BLaER1 (cell line): ENCODE measurements around the gene ELF2.
A peak's percentile ranks its signal among the peaks of the same experiment; 100 is the strongest.
"Not testable (repeated sequence)": the region's sequence is repeated elsewhere in the genome, so short reads cannot be mapped to it uniquely, and the experiment has no call there.

Experiments used
- H3K27ac ChIP-seq: shearing (Covaris generic); formaldehyde crosslinking; 2 replicates; pipeline ENCODE4 v1.8.1; 2022
- H3K27me3 ChIP-seq: shearing (Covaris generic); formaldehyde crosslinking; 2 replicates; pipeline ENCODE4 v1.8.1; 2022
- H3K36me3 ChIP-seq: shearing (Covaris generic); formaldehyde crosslinking; 2 replicates; pipeline ENCODE4 v1.8.1; 2022
- H3K4me1 ChIP-seq: shearing (Covaris generic); formaldehyde crosslinking; 2 replicates; pipeline ENCODE4 v1.8.1; 2022
- H3K4me2 ChIP-seq: shearing (Covaris generic); formaldehyde crosslinking; 2 replicates; pipeline ENCODE4 v1.8.1; 2022
- H3K4me3 ChIP-seq: shearing (Covaris generic); formaldehyde crosslinking; 2 replicates; pipeline ENCODE4 v1.8.1; 2022
- H3K9ac ChIP-seq: shearing (Covaris generic); formaldehyde crosslinking; 2 replicates; pipeline ENCODE4 v1.8.1; 2022
- H3K9me3 ChIP-seq: shearing (Covaris generic); formaldehyde crosslinking; 2 replicates; pipeline ENCODE4 v1.8.1; 2022
- H4K20me1 ChIP-seq: shearing (Covaris generic); formaldehyde crosslinking; 2 replicates; pipeline ENCODE4 v1.8.1; 2022
- Cebpa-rat ChIP-seq: shearing (Covaris generic); IDR thresholded peaks from 2 replicates; pipeline ENCODE4 v1.8.1; 2022

ELF2 gene

DNA sequence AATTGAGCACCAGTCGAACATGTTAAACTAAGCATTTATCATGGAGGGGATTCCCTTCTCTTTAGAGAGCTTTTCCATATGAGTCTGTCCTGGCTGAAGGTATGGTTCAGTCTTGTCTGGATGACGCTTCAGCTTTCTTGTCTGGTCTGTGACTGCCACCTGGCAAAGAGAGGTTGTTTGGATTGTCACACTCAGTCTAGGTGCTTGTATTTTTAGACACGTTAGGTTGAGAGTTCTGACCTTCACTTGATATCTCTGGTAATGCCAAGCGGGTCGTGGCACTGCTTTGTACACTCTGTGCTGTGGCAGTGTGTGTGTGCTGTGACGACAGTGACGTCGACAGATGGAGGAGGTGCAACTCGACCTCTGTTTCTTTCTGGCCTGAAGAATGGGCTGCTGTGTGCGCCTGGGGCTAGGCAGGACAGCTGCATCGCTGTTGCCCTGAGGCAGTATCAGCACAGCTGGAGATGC is 148.8 kb downstream of the ELF2 start:
- no peak for TF ChIP-seq Cebpa-rat
- peaks cover 44% of the 10 kb centered on the region for H3K4me1 ChIP-seq
- no peak overlapping the region for H3K4me3 ChIP-seq
- peaks cover 45% of the 10 kb centered on the region for H3K36me3 ChIP-seq
- no peaks in the 10 kb centered on the region for H3K9me3 ChIP-seq
- H3K27ac ChIP-seq, result no peak overlapping the region
- H4K20me1 ChIP-seq, result peaks cover 99% of the 10 kb centered on the region
- H3K4me2 ChIP-seq, result no peak overlapping the region
- peak overlapping the region; percentile 18; the same call in 1 of the 2 replicates for H3K9ac ChIP-seq
- H3K27me3 ChIP-seq, result no peaks in the 10 kb centered on the region

- Histone ChIP-seq H3K4me3 (no peak overlapping the region), H3K9me3 (no peaks in the 10 kb centered on the region), H3K4me1 (peaks cover 41% of the 10 kb centered on the region), H3K27me3 (no peaks in the 10 kb centered on the region), H4K20me1 (peaks cover 99% of the 10 kb centered on the region), H3K27ac (no peak overlapping the region), H3K4me2 (no peak overlapping the region), H3K36me3 (peaks cover 46% of the 10 kb centered on the region), H3K9ac (peak overlapping the region; percentile 18; the same call in 1 of the 2 replicates)
- no peak for TF ChIP-seq Cebpa-rat
Measured at GRCh38 chr4:139027776-139028175, 149.2 kb downstream of the ELF2 start.

GRCh38 chr4:139025841-139026240 is 151.2 kb downstream of the ELF2 start:
- H3K4me2 ChIP-seq, result no peak overlapping the region
- no peak overlapping the region for H3K9ac ChIP-seq
- no peak for TF ChIP-seq Cebpa-rat
- H4K20me1 ChIP-seq, result peaks cover 99% of the 10 kb centered on the region
- no peak overlapping the region for H3K27ac ChIP-seq
- no peaks in the 10 kb centered on the region for H3K27me3 ChIP-seq
- no peak overlapping the region for H3K4me3 ChIP-seq
- peaks cover 31% of the 10 kb centered on the region for H3K4me1 ChIP-seq
- peaks cover 63% of the 10 kb centered on the region for H3K36me3 ChIP-seq
- no peaks in the 10 kb centered on the region for H3K9me3 ChIP-seq

DNA sequence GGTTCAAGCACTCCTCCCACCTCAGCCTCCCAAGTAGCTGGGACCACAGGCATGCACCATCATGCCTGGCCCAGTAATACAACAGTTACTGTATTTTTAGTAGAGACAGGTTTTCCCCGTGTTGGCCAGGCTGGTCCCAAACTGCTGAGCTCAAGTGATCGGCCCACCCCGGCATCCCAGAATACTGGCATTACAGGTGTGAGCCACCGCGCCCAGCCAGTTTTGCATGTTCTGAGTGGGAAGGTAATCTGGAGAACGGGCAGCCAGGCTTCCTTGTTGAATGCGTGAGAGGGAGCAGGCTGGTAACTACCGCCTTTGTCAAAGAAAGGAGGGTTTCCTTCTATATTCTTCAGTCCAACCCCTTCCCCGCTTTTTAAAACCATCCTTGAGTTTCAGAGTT is 152.3 kb downstream of the ELF2 start:
- H3K4me1 ChIP-seq, result peaks cover 33% of the 10 kb centered on the region
- H4K20me1 ChIP-seq, result peaks cover 99% of the 10 kb centered on the region
- no peaks in the 10 kb centered on the region for H3K9me3 ChIP-seq
- H3K4me3 ChIP-seq, result no peak overlapping the region
- peaks cover 71% of the 10 kb centered on the region for H3K36me3 ChIP-seq
- no peak for TF ChIP-seq Cebpa-rat
- H3K4me2 ChIP-seq, result no peak overlapping the region
- no peak overlapping the region for H3K27ac ChIP-seq
- H3K27me3 ChIP-seq, result no peaks in the 10 kb centered on the region
- H3K9ac ChIP-seq, result no peak overlapping the region

DNA sequence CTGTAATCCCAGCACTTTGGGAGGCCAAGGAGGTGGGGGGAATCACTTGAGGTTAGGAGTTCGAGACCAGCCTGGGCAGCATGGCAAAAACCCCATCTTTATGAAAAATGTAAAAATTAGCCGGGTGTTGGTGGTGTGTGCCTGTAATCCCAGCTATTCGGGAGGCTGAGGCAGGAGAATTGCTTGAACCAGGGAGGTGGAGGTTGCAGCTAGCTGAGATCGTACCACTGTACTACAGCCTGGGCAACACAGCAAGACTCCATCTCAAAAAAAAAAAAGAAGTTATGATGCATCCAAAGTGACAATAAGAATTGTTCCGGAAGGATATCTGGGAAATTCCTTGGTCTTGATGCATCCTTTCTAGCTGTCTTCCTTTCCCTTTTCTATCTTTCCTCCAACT is 154.2 kb downstream of the ELF2 start:
- H3K9ac ChIP-seq, result no peak overlapping the region
- peaks cover 99% of the 10 kb centered on the region for H4K20me1 ChIP-seq
- H3K36me3 ChIP-seq, result peaks cover 60% of the 10 kb centered on the region
- H3K4me2 ChIP-seq, result no peak overlapping the region
- no peak overlapping the region for H3K27ac ChIP-seq
- H3K4me1 ChIP-seq, result peaks cover 44% of the 10 kb centered on the region
- H3K4me3 ChIP-seq, result no peak overlapping the region
- no peaks in the 10 kb centered on the region for H3K9me3 ChIP-seq
- no peaks in the 10 kb centered on the region for H3K27me3 ChIP-seq
- TF ChIP-seq Cebpa-rat, result no peak

DNA sequence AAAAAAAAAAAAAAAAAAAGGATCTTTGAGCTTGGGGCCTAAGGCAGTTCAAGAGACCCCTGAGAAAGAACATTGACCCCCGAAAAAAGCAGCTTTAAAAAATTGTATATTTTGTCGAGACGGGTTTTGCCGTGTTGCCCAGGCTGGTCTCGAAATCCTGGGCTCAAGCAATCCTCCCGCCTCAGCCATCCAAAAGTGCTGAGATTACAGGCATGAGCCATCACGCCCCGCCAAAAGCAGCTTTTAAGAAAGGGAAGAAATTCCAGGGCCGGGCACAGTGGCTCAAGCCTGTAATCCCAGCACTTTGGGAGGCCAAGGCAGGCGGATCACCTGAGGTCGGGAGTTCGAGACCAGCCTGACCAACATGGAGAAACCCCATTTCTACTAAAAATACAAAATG is 155.9 kb downstream of the ELF2 start:
- not testable (repeated sequence) for H3K4me2 ChIP-seq, H3K4me3 ChIP-seq, H3K27ac ChIP-seq, H3K9ac ChIP-seq, H3K9me3 ChIP-seq, H3K27me3 ChIP-seq
- Histone ChIP-seq H4K20me1 (peaks cover 93% of the 10 kb centered on the region), H3K4me1 (peaks cover 51% of the 10 kb centered on the region), H3K36me3 (peaks cover 58% of the 10 kb centered on the region)

GRCh38 chr4:139020384-139020783 is 156.6 kb downstream of the ELF2 start:
- no peaks in the 10 kb centered on the region for H3K9me3 ChIP-seq
- H3K4me2 ChIP-seq, result no peak overlapping the region
- no peaks in the 10 kb centered on the region for H3K27me3 ChIP-seq
- TF ChIP-seq Cebpa-rat, result no peak
- H3K27ac ChIP-seq, result no peak overlapping the region
- no peak overlapping the region for H3K4me3 ChIP-seq
- H4K20me1 ChIP-seq, result peaks cover 89% of the 10 kb centered on the region
- no peak overlapping the region for H3K9ac ChIP-seq
- H3K36me3 ChIP-seq, result peaks cover 58% of the 10 kb centered on the region
- H3K4me1 ChIP-seq, result peaks cover 47% of the 10 kb centered on the region

DNA sequence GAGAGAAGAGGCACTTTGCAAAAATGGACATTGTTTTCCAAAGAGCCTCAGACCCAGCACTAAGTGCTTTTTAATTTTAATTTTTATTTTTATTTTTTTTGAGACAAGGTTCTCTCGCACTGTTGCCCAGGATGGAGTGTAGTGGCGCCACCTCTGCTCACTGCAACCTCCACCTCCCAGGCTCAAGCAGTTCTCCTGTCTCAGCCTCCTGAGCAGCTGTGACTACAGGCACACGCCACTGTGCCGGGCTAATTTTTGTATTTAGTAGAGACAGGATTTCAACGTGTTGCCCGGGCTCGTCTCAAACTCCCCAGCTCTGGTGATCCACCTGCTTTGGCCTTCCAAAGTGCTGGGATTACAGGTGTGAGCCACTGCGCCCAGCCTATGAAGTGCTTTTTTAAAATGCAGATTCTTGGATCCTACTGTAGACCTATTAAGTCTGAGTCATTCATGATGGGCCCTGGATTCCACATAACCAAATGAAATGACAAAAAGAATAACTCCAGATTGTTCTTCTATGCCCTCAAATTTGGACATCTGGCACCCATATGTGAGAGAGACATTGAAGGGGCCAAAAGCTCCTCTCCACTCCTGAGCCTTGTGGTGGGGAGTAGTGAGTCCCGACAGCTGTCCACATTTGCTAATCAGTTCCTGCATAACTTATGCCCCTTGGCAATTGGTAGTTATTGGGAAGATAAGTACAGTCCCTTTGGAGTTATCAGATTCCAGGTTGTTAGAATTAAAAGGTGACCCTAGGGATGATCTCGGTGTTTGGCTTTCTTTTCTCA is 157.9 kb downstream of the ELF2 start:
- no peak for TF ChIP-seq Cebpa-rat

DNA sequence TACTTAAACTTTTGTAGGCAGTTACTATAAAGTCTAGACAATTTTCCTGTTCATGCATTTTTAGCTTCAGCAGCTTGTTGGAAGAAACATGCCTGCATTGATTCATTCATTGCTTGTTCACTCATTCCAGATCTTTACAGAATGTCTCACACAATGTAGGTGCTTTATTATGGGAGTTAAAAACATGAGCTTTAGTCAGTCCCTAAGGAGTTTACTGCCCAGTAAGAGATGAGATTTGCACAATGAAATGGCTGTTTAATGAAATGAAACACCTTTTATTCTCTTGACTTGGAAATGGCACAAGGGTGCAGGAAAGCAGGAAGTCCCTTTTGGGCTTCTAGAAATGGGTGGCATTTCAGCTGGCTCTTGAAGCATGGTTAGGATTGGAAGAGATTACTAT is 158.5 kb downstream of the ELF2 start:
- peaks cover 45% of the 10 kb centered on the region for H3K36me3 ChIP-seq
- no peak overlapping the region for H3K27ac ChIP-seq
- peak overlapping the region; percentile 79 for H3K4me2 ChIP-seq
- peaks cover 71% of the 10 kb centered on the region for H4K20me1 ChIP-seq
- TF ChIP-seq Cebpa-rat, result no peak
- peaks cover 54% of the 10 kb centered on the region for H3K4me1 ChIP-seq
- no peak overlapping the region for H3K9ac ChIP-seq
- H3K4me3 ChIP-seq, result no peak overlapping the region
- H3K9me3 ChIP-seq, result no peaks in the 10 kb centered on the region
- H3K27me3 ChIP-seq, result no peaks in the 10 kb centered on the region

More for the DNA sequence above, 157.9 kb downstream of the ELF2 start:
- peak overlapping the region; percentile 79 for H3K4me2 ChIP-seq
- no peak overlapping the region for H3K4me3 ChIP-seq
- no peaks in the 10 kb centered on the region for H3K9me3 ChIP-seq
- no peaks in the 10 kb centered on the region for H3K27me3 ChIP-seq
- no peak overlapping the region for H3K9ac ChIP-seq
- no peak overlapping the region for H3K27ac ChIP-seq
- peaks cover 52% of the 10 kb centered on the region for H3K4me1 ChIP-seq
- H3K36me3 ChIP-seq, result peaks cover 50% of the 10 kb centered on the region
- peaks cover 77% of the 10 kb centered on the region for H4K20me1 ChIP-seq

GRCh38 chr4:139017861-139018260 is 159.2 kb downstream of the ELF2 start:
- TF ChIP-seq Cebpa-rat, result no peak
- no peak overlapping the region for H3K9ac ChIP-seq
- no peaks in the 10 kb centered on the region for H3K9me3 ChIP-seq
- peaks cover 54% of the 10 kb centered on the region for H3K4me1 ChIP-seq
- no peak overlapping the region for H3K27ac ChIP-seq
- H4K20me1 ChIP-seq, result peaks cover 64% of the 10 kb centered on the region
- H3K4me3 ChIP-seq, result no peak overlapping the region
- H3K36me3 ChIP-seq, result peaks cover 39% of the 10 kb centered on the region
- H3K27me3 ChIP-seq, result no peaks in the 10 kb centered on the region
- peak overlapping the region; percentile 79 for H3K4me2 ChIP-seq
